Ramos (cell line): ENCODE data around the gene PSD2.

Source experiments
- in situ Hi-C: fragments of 300-500 bp; cut with MboI; formaldehyde crosslinking; loops from one replicate; pipeline ENCODE4 v1.14.3; 2022; ENCODE audit warnings: low sequenced_read_pairs; ENCODE audit not compliant: unreplicated experiment

Gene PSD2

GRCh38 chr5:139849501-139849900 lies 53.9 kb downstream of the PSD2 start:
- in situ Hi-C loops: no loop called here

GRCh38 chr5:139849942-139850341 lies 54.3 kb downstream of the PSD2 start:
- in situ Hi-C loops: no loop called here

GRCh38 chr5:139850423-139851016 lies 54.9 kb downstream of the PSD2 start:
- in situ Hi-C loops: no loop called here

GRCh38 chr5:139851558-139851957 lies 56.0 kb downstream of the PSD2 start:
- in situ Hi-C loops: no loop called here

GRCh38 chr5:139852696-139853095 lies 57.1 kb downstream of the PSD2 start:
- in situ Hi-C loops: no loop called here

GRCh38 chr5:139854029-139854605 lies 58.5 kb downstream of the PSD2 start:
- in situ Hi-C loops: no loop called here

- in situ Hi-C loops: no loop called here
Measured at GRCh38 chr5:139854953-139855352, 59.3 kb downstream of the PSD2 start.

- in situ Hi-C loops: no loop called here
Measured at GRCh38 chr5:139855451-139855850, 59.8 kb downstream of the PSD2 start.

GRCh38 chr5:139855946-139856540 lies 60.4 kb downstream of the PSD2 start:
- in situ Hi-C loops: no loop called here

- in situ Hi-C loops: no loop called here
Measured at GRCh38 chr5:139856714-139857113, 61.1 kb downstream of the PSD2 start.

GRCh38 chr5:139859013-139859412 lies 63.4 kb downstream of the PSD2 start:
- in situ Hi-C loops: no loop called here

GRCh38 chr5:139861021-139861888 lies 65.6 kb downstream of the PSD2 start:
- in situ Hi-C loops: no loop called here

- in situ Hi-C loops: no loop called here
Measured at GRCh38 chr5:139861889-139862207, 66.2 kb downstream of the PSD2 start.

GRCh38 chr5:139862313-139862712 lies 66.7 kb downstream of the PSD2 start:
- in situ Hi-C loops: no loop called here

- in situ Hi-C loops: no loop called here
Measured at GRCh38 chr5:139862803-139863202, 67.2 kb downstream of the PSD2 start.

GRCh38 chr5:139863361-139863760 lies 67.8 kb downstream of the PSD2 start:
- in situ Hi-C loops: no loop called here

- in situ Hi-C loops: no loop called here
Measured at GRCh38 chr5:139863855-139864558, 68.4 kb downstream of the PSD2 start.

- in situ Hi-C loops: no loop called here
Measured at GRCh38 chr5:139864716-139865483, 69.3 kb downstream of the PSD2 start.

GRCh38 chr5:139867109-139867508 lies 71.5 kb downstream of the PSD2 start:
- in situ Hi-C loops: no loop called here

- in situ Hi-C loops: no loop called here
Measured at GRCh38 chr5:139867581-139867980, 72.0 kb downstream of the PSD2 start.
